HG03108 (cell line): ENCODE data around the gene OPN1MW3.
"Not testable (repeated sequence)": the region's sequence is repeated elsewhere in the genome, so short reads cannot be mapped to it uniquely, and the experiment has no call there.

ENCODE experiments used
- ATAC-seq: cut with Tn5 transposase; IDR thresholded peaks from one replicate; pipeline ENCODE4 v1.9.1; 2021; ENCODE audit warnings: moderate library complexity; ENCODE audit not compliant: unreplicated experiment

OPN1MW3 gene

DNA sequence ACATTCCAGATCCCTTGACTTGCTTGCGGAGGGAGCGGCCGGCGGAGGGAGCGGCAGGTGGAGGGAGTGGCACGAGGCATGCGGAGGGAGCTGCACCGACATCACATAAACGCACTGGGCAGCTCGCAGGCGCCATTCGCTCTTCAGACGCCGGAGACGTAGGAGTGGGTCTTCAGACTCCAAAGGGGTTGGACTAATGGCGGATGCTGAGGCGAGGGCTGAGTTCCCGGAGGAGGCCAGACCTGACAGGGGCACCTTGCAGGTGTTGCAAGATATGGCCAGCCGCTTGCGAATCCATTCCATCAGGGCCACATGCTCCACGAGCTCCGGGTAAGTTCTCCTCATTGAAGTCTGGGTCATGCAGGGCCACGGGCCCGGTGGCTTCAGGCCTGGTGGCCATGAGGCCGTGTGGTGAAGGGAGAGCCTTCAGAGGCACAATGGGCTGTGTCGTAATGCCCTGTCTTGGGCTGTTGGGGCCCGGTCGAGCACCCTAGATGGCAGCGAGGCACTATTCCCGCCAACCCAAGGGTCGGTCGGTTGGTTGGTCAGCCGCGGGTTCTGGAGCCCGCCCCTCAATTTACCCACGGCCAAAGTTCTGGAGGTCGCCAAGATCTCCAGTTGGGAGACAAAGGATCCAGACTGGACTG, 38.4 kb downstream of the OPN1MW3 start, which contains the start of gene TKTL1:
Gene TKTL1, plus strand, starts transcription at position 132 of the 647 bp plus-strand sequence. Its CDS starts 65 bp downstream, at position 197.
- ATAC-seq: no peak

DNA sequence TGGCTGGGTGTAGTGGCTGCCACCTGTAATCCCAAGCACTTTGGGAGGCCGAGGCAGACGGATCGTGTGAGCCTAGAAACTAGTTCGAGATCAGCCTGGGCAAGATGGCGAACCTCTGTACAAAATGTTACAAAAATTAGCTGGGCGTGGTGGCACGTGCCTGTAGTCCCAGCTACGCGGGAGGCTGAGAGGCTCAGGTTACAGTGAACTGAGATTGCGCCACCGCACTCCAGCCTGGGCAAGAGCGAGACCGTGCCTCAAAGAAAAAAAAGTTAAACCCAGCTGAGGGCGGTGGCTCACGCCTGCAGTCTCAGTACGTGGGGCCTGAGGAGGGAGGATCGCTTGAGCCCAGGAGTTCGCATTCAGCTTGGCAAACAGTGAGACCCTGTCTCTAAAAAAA, 39.3 kb downstream of the OPN1MW3 start:
- no peak for ATAC-seq

DNA sequence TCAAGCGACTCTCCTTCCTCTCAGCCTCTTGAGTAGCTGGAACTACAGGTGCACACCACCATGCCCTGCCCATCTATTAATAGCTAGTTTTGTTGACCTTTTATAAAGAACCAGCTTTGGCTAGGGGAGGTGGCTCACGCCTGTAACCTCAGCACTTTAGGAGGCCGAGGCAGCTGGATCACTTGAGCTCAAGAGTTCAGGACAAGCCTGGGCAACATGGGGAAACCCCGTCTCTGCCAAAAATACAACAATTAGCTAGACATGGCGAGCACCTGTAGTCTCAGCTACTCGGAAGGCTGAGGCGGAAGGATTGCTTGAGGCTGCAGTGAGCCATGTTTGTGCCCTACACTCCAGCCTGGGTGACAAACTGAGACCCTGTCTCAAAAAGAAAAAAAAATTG, 40.9 kb downstream of the OPN1MW3 start:
- ATAC-seq: no peak

DNA sequence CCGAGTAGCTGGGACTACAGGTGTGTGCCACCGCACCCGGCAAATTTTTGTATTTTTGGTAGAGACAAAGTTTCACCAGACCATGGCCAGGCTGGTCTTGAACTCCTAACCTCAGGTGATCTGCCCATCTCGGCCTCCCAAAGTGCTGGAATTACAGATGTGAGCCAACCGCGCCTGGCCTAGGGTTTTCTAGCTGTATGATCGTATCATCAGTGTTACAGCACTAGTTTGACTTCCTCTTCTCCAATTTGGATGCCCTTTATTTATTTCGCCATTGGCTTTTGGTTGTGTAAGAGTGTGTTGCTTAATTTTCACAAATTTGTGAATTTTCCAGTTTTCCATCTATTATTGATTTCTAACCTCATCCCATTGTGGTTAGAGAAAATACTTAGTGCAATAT, 43.4 kb downstream of the OPN1MW3 start:
- no peak for ATAC-seq

DNA sequence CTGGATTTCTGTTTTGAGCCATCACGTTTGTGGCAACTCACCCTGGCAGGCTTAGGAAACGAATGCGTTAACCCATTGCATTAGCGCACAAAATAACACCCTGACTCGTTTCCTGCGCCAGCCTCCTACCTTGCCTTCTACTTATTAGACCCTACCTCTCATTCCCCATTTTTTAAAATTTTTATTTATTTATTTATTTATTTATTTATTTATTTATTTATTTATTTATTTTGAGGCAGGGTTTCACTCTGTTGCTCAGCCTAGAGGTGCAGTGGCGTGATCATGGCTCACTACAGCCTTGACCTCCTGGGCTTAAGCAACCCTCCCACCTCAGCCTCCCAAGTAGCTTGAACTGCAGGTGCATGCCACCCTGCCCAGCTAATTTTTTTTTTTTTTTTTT, 45.6 kb downstream of the OPN1MW3 start:
- not testable (repeated sequence) for ATAC-seq

DNA sequence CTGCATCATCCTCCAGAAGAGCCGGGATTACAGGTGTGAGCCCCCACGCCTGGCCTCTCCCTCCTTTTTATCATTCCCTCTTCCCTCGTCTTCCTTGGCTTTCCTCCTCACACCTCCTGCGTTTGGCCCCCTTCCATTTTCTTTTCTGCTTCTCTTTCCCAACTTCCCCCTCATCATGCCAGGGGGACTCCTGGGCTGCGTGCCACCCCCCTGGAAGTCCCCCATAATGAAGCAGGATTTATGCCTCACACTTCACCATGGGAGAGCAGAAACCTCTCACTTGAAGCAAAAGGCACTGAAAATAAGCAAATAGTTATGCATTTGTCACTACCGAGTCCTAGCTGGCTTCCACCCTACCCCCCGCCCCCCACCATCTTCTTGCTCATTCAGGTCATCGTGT, 46.1 kb downstream of the OPN1MW3 start:
- no peak for ATAC-seq

DNA sequence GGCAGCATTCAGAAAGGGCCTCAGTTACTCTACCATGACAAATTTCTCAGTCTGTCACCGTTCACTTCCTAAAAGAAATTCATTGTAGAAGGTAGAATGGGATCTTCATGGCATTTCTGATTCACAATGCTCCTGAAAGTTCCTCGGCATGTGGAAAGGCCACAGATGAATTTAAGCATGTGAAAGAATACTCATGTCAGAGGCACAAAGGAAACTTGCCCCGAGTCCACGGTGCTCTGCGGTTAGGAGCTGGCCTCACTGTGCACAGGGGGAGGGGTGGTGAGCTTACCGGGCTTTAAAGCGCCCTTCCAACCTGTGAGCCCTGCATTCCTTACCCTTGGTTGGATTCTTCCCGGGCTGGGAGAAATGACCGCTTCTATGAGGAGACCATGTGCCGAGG, 47.5 kb downstream of the OPN1MW3 start:
- ATAC-seq: no peak

DNA sequence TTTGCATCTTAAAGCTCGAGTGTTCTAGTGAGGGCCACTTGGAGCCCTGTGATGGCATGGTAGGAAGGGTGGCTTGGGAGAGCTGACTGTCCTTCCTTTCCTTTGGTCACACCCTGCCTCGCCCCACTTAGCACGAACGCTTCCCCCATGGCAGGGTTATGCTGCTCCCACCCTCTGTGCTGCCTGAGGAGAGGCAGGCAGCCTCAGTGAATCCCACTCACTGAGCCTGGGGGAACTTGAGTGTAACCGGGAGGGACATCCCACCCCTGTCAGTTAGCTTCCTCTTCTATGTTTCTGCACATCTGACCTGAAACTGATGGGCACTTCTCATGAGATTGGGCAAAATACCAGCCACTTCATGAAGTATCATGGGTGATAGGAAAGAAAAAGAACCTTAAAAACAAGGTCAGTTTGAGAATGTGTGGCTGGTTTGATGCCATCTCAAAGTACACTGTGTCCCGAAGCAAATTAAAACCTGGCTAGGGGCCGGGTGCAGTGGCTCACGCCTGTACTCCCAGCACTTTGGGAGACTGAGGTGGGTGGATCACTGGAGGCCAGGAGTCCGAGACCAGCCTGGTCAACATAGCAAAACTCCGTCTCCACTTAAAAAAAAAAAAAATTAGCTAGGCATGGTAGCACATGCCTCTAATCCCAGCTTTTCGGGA, 48.3 kb downstream of the OPN1MW3 start:
- ATAC-seq: no peak

DNA sequence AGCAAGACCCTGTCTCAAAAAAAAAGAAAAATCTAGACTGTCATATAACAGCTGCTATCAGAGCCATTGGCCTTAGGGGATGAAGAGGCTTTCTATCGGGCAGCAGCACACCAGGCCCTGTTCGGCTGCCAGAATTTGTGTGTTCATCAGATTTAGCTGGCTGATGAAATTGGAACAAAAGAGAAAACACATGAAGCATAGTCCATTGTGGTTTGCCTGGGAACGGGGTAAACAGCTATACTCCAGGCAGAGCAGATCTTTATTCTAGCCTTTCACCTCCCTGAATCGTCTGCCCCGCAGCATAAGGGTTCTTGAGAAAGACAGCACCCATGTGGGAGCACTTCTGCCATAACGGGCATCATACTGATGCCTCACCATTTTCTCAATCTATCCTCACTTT, 49.8 kb downstream of the OPN1MW3 start:
- no peak for ATAC-seq

DNA sequence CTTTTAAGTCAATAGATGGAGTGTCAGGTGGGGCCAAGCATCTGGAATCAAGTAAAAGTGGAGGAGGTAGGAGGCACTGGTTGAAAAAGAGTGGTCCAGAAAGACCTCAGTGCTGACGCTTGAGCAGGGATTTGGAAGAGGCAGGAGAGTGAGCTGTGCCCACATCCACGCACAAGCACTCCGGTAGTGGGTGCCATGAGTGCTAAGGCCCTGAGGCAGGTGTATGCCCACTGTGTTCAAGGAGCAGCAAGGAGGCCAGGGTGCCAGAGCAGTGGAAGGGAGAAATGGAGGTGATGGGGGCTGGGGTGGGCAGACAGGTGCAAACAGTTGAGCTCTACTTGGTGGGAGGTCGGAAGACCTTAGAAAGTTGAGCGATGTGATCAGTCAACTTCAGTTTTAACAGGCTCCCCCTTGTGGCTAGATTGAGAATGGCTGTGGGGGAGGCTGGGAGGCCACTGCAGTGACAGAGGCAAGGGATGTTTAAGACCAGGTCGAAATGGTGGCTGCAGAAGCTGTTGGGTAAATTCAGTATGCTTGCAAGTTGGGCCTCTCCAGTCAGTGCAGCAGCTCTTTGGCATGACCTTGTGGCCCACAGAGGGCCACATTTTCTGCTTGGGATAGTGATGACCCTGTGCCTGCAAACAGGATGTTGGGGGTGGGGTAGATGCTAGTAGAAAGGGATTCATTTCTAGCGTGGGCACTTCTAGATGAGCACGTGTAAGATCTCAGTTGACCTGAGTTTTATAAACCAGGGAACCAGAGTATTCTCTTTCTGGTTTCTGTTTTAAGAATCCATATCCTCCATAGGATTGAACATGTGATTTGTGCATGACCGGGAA, 50.9 kb downstream of the OPN1MW3 start:
- no peak for ATAC-seq

DNA sequence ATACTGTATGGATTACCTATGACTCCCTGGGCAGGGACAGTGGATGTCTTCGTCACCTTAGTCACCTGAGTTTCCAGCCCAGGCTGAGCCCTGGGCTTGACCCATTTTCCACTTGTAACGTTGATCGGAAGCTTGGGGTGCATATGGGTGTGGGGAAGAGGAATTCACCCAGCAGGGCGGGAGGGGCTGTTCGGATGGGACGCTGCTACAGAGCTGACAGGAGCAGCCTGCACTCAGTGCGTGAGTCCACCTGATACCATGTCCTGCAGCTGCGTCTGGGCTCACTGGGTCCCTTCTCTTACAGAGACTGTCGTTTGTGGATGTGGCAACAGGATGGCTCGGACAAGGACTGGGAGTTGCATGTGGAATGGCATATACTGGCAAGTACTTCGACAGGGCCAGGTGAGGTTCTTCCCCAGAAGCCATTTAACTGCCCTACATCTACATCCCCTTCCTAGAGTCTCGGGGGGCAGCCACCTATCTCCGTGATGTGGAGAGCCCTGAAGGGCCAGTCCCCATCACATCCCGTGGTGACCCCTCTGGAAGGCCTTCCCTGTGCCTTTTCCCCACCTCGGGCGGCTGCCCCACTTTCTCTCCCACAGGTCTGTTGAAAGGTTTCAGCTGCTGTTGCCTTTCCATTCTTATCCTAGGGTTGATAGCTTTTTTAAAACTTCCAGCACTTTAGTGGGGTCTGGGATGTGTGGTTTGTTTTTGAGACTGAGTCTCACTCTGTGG, 51.8 kb downstream of the OPN1MW3 start:
- no peak for ATAC-seq

DNA sequence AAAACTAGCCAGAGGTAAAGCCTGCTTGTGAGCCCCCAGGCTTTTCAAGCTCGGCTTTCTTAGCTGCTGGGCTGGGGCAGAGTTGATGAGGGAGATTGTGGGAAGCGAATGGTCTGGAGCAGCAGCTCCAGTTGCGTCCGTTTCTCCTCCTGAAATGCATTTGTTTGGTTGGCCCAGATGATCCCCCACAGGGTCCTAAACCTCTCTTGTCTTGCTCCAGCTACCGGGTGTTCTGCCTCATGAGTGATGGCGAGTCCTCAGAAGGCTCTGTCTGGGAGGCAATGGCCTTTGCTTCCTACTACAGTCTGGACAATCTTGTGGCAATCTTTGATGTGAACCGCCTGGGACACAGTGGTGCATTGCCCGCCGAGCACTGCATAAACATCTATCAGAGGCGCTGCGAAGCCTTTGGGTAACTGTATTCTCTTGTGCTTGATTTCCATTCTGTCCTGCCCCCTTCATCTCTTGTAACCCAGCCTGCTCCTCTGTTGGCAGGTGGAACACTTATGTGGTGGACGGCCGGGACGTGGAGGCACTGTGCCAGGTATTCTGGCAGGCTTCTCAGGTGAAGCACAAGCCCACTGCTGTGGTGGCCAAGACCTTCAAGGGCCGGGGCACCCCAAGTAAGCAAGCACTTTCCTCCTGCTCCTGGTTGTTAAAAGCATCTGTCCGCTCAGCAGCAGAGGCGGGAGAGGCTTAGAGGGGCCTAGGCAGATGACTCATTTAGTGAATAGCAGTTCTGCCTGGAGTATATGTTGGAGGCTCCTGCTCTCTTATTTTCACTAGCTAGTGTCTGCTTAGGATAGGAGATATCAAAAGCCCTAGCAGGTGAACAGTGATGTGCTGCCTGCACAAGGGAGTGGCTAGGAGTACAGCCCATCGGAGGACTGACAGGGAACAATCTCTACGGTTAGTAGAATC, 53.5 kb downstream of the OPN1MW3 start:
- ATAC-seq: no peak

DNA sequence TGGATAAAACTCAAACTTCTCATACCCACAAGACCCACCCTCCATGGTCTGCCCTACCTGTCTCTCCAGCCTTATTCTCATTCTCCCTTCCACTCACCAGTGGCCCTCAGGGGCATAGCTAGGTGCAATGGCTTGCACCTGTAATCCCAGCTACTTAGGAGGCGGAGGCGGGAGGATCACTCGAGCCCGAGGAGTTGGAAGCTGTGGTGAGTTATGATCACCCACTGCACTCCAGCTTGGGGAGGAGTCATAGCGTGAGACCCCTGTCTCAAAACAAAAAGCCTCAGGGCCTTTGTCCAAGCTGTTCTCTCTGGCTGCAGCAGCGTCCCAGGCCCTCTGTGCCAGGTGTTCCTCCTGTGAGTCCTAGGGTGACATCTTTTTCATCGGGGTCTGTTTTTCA, 54.7 kb downstream of the OPN1MW3 start:
- no peak for ATAC-seq

DNA sequence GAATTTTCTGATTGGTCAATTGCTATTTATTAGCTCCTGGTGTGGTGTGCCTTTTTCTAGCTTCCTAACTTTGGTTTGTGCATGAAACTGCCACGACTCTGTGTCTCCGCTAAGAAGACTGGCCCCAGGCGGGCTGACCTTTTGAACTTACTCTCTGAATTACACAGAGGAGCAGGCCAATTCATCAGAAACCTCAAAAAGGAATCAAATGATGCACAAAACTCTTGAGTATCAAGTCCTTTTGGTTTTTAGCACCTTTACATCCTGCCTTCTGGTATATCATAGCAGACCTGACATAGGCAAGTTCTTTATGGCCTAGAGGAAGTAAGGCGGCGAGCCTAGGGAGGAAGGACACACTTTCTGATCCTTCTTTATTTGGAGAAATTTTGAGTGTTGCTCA, 55.8 kb downstream of the OPN1MW3 start:
- ATAC-seq: peak; percentile 48

DNA sequence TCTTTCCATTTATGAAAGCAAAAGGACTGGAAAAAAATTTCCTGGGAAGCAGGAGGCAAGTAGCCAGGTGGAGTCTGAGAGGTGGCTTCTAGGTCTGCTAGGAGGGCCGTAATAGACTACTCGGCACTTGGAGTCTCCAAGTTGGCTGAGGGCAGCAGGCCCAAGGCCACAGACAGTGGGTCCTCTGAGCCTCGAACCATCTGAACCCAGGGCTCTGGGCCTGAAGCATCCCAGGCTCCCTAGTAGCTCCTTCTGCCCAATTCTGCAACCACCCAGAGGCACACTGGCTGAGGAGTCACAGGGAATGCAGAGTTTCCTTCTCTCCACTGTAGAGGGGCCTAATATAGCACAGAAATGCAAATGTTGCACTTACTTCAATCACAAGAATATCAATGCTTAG, 58.0 kb downstream of the OPN1MW3 start:
- ATAC-seq: no peak

DNA sequence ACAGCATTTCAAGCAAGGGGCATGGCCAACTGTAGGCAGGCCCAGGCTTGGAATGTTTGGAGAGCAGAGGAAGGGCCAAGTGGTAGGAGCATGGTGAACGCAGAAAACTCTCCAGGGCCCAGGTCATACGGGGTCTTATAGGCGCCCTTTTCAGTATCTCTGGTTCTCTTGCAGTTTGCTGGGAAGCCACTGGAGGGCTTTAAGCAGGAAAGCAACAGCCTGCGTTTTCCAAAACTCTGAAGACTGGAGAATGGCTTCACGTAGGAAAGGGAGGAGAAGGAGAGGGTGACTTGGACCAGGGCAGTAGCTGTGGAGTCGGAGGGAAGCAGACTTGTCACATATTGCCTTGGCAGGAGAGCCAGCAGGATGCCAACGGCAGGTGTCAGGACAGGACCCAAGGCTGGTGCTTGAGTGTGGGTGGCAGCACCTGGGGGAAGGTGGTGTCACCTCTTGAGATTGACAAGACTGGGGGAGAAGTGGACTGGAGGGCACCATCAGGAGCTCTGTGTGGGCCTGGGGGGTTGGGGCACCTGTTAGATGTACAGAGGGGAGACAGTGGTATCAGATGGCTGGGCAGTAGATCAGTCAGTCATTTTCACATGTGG, 60.1 kb downstream of the OPN1MW3 start:
- no peak for ATAC-seq

DNA sequence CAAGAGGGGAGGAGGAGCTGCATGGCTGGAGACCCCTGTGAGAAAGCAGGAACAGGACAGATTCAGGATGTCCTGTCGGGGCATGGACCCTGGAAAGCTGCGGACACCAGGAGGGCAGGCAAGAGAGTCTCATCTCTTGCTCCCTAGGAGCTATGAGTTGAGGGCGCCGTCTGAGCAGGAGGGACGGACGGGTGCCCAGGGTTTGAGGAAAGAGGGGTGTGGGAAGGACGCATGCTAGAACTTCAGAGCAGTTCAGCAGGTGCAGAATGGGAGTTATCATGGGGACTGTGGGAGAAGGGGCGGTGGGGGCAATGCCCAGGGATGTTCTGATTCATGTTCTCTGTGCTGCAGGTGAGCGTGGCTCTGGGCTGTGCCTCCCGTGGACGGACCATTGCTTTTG, 63.0 kb downstream of the OPN1MW3 start:
- no peak for ATAC-seq
